ENCODE measurements around the gene CHIT1.

Gene CHIT1

DNA sequence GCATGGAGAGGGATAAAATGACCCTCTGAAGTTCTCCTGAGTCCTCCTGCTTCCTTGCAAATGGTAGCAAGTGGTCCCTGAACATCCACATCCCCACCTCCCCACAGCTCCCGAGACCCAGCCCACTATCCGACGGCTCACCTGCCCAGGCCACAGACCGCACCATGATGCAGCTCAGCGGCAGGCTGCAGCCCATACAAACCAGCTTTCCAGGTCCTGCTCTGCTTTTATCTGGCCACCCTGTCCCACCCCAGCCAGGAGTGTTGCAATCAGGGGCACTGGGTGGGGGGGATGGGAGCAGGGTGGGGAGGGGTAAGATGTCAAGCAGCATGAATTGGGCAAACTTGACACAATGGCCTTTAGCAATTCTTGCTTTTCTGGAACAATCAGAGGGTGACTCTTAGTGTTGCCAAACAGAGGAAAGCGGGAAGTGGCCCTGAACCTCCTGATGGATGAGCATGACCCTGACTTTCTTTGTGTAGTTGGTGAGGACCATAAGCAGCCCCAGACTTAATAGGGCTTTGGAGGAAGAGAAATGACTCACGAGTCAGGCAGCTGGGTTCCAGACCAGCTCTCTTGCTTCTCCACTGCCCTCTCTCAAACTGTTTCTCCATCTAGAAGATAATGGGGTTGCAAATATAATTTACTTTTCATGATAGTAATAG, at the start of gene CHIT1:
Gene CHIT1 (minus strand): TSS at position 203 of the 665 bp plus-strand sequence. CDS start 37 bp downstream, at position 166.
- H3K4me3 ChIP-seq (ENCODE audit: low read depth, low read length): no peak within 1 kb of the TSS
- TF ChIP-seq, protein P1, sequence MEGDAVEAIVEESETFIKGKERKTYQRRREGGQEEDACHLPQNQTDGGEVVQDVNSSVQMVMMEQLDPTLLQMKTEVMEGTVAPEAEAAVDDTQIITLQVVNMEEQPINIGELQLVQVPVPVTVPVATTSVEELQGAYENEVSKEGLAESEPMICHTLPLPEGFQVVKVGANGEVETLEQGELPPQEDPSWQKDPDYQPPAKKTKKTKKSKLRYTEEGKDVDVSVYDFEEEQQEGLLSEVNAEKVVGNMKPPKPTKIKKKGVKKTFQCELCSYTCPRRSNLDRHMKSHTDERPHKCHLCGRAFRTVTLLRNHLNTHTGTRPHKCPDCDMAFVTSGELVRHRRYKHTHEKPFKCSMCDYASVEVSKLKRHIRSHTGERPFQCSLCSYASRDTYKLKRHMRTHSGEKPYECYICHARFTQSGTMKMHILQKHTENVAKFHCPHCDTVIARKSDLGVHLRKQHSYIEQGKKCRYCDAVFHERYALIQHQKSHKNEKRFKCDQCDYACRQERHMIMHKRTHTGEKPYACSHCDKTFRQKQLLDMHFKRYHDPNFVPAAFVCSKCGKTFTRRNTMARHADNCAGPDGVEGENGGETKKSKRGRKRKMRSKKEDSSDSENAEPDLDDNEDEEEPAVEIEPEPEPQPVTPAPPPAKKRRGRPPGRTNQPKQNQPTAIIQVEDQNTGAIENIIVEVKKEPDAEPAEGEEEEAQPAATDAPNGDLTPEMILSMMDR (IDR thresholded peaks at IDR 0.05; ENCODE audit: insufficient read depth, low read depth, low read length, missing control alignments): no peak
- no peak for DNase-seq (ENCODE audit: low read depth)

- no peak overlapping the region for H3K4me3 ChIP-seq (ENCODE audit: low read depth, low read length)
- TF ChIP-seq, protein P1 (IDR thresholded peaks at IDR 0.05; ENCODE audit: insufficient read depth, low read depth, low read length, missing control alignments): no peak
- no peak for DNase-seq (ENCODE audit: low read depth)
These were observed 49.5 kb upstream of the CHIT1 start for GRCh38 chr1:203278885-203279406.

- no peak for DNase-seq (ENCODE audit: low read depth)
- TF ChIP-seq, protein P1 (IDR thresholded peaks at IDR 0.05; ENCODE audit: insufficient read depth, low read depth, low read length, missing control alignments): no peak
- no peak overlapping the region for H3K4me3 ChIP-seq (ENCODE audit: low read depth, low read length)
These were observed 48.8 kb upstream of the CHIT1 start for GRCh38 chr1:203278082-203278884.

DNA sequence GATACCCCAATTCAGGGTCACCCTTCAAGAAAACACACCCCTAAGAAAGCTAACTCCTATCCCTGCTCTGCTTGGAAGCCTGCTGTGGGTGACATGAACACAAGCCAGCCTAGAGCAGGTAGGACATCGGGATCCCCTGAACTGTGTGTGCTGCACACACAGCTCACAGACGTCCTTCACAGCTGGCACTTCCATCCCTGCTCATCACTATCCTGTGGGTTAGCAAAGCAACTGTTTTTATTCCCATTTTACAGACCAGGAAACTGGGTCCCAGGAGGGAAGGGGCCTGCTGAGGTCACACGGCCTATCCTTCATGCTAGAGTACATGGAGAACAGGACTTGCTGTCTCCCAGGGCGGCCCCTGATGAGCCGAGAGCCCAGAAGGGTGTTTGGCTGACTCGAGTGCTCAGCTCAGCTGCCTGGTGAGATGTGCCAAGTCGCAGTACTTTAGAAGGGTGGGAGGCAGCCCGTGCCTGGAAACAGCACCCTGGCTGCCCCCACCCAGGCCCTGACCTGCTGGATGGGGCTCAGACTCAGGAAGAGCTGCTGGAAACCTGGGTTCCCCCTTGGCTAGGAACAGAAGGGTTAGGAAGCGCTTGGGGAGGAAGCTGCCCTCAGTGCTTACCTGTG, 47.6 kb upstream of the CHIT1 start:
- H3K4me3 ChIP-seq (ENCODE audit: low read depth, low read length): no peak overlapping the region
- no peak for DNase-seq (ENCODE audit: low read depth)
- TF ChIP-seq, protein P1 (IDR thresholded peaks at IDR 0.05; ENCODE audit: insufficient read depth, low read depth, low read length, missing control alignments): no peak

DNA sequence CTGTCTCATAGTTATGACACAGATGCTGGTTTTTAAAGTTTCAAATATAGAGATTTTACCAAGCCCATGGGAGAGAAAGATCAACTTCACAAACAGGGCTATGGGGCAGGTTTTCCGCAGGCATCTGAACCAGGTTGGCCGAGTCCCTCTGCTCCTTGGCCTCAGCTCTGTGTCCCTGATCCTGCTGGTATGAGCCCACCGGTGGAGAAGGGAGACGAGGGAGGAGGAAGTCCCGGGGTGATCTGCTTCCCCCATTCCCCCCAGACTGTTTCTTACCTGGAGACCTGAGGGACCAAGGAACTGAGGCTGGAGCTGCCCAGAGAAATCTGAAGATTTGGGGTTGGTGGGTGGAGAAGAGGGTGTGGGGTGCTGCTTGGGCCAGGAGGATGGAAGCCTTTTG, 46.9 kb upstream of the CHIT1 start:
- DNase-seq (ENCODE audit: low read depth): no peak
- H3K4me3 ChIP-seq (ENCODE audit: low read depth, low read length): no peak overlapping the region
- TF ChIP-seq, protein P1 (IDR thresholded peaks at IDR 0.05; ENCODE audit: insufficient read depth, low read depth, low read length, missing control alignments): no peak

- no peak overlapping the region for H3K4me3 ChIP-seq (ENCODE audit: low read depth, low read length)
- TF ChIP-seq, protein P1 (IDR thresholded peaks at IDR 0.05; ENCODE audit: insufficient read depth, low read depth, low read length, missing control alignments): no peak
- no peak for DNase-seq (ENCODE audit: low read depth)
These were observed 46.3 kb upstream of the CHIT1 start for GRCh38 chr1:203275656-203276272.

Data from GM12865 (cell line).